H1 (cell line): ENCODE data around the gene LY6G6D. TPM values are rescaled to one million over a fixed set of nuclear protein-coding genes. Genes with fewer than 3 reads are reported as not detected.

Experiments used
- JUND ChIP-seq: IDR thresholded peaks from 2 replicates; pipeline ENCODE4 v1.6.1; 2011; ENCODE audit warnings: mild to moderate bottlenecking, improper control_type of control experiment, low read length
- POLR2AphosphoS5 ChIP-seq: IDR thresholded peaks from 2 replicates; pipeline ENCODE4 v1.6.1; 2011; ENCODE audit warnings: low read depth, low read length
- RAD21 ChIP-seq, 2 experiments: IDR thresholded peaks in 1 of 2; conservative IDR thresholded peaks in 1 of 2; 2 replicates each; pipeline ENCODE4 v1.6.1; 2011; ENCODE audit warnings: low read depth in 2 of 2, low read length in 2 of 2, improper control_type of control experiment in 1 of 2, inconsistent platforms in 1 of 2, mild to moderate bottlenecking in 1 of 2, moderate library complexity in 1 of 2
- RNF2 ChIP-seq: fragments of 200-900, 300-1000 bp; sonication (generic); IDR thresholded peaks from 2 replicates; pipeline ENCODE4 v1.7.1; 2016; ENCODE audit warnings: borderline replicate concordance, low read depth, mild to moderate bottlenecking, antibody characterized with exemption, low read length; ENCODE audit not compliant: poor library complexity, severe bottlenecking; ENCODE audit errors: missing control alignments
- SAP30 ChIP-seq: fragments of 300-600 bp; sonication (generic); IDR thresholded peaks from 2 replicates; pipeline ENCODE4 v1.7.1; 2012; ENCODE audit warnings: low read length, moderate library complexity, mild to moderate bottlenecking, inconsistent platforms; ENCODE audit not compliant: insufficient read depth, insufficient replicate concordance
- polyA plus RNA-seq, 7 experiments: library from polyadenylated mRNA; depleted of rRNA in 3 of 7; stranded (reverse) in 5 of 7; unstranded in 2 of 7; fragments of >200 nt in 5 of 7; fragments of 200-250 nt in 2 of 7; gene quantifications; 1 replicate in 5 of 7; 2 replicates in 1 of 7; 4 replicates in 1 of 7; pipeline versions ENCODE4 v1.2.1 to v1.2.3, GENCODE V29; 2011 to 2013; ENCODE audit warnings: missing spikeins in 2 of 7, mixed read lengths in 2 of 7
- total RNA-seq: library from RNA; stranded (reverse); fragmentation: NEBNext Ultra II Directional; extraction: Animal tissue kit (Norgen Biotek cat#: 25700); gene quantifications from 2 replicates; pipeline ENCODE4 v1.2.1, GENCODE V29; 2021

Gene LY6G6D
- total and polyA plus RNA-seq, 2 of the 8 experiments (the other 6 are each of a cell fraction or from before 2014, with no cell fraction given), result 1.8 TPM; not detected in 1

DNA sequence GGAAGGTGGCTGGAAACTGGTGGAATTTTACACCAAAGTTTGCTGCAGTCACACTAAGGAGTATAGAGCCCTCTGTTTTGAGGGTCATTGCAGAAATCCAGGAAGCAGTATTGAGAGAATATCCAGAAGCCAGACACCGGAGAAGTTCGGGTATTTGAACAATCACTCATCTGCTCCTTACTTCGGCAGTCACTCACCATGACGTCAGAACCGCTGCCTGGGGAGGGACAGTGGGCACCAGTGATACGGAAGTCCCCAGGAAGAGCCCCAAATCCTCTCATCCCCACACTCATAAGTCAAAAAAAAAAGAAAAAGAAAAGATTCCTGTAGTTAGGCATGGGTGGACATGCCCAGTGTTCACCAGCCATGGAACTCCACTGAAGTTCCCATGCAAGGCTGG is 38.2 kb upstream of the LY6G6D start (continued):
- TF ChIP-seq JUND, result no peak
- TF ChIP-seq RAD21 (IDR thresholded peaks at IDR 0.05 in 1 of 2, conservative IDR thresholded peaks at IDR 0.05 in 1 of 2; ENCODE audit: low read depth in 2 of 2, low read length in 2 of 2), result no peak
- no peak for TF ChIP-seq RNF2
- TF ChIP-seq POLR2AphosphoS5, result no peak
- no peak for TF ChIP-seq SAP30
